Stimulated activated effector memory CD8-positive, alpha-beta T cell treated with anti-CD3 and anti-CD28 coated beads, Interleukin-12 subunit alpha, Interleukin-12 subunit beta, amount 100 ng/mL, for 72 hours (primary cell): ENCODE measurements around the gene HPCAL4.
A peak's percentile ranks its signal among the peaks of the same experiment; 100 is the strongest.

Experiments
- ATAC-seq: fragments of 150-1000 bp; cut with Tn5 transposase; 2 replicates; pipeline ENCODE4 v1.10.0; 2021
- DNase-seq, 2 donors: peaks; one replicate each; pipeline ENCODE4 v3.0.0; 2021 to 2022; ENCODE audit warnings: low spot score in 2 of 2
- H3K27ac Mint-ChIP-seq: one replicate; pipeline ENCODE4 v1.8.0; 2022; ENCODE audit warnings: mild to moderate bottlenecking, mixed read lengths
- H3K36me3 Mint-ChIP-seq: one replicate; pipeline ENCODE4 v1.8.0; 2022; ENCODE audit warnings: mild to moderate bottlenecking, mixed read lengths
- H3K4me1 Mint-ChIP-seq: one replicate; pipeline ENCODE4 v1.8.0; 2022; ENCODE audit warnings: mixed read lengths
- H3K4me3 Mint-ChIP-seq: one replicate; pipeline ENCODE4 v1.8.0; 2022; ENCODE audit warnings: mild to moderate bottlenecking, mixed read lengths
- H3K9me3 Mint-ChIP-seq: one replicate; pipeline ENCODE4 v1.8.0; 2022; ENCODE audit warnings: mixed read lengths

Gene HPCAL4

GRCh38 chr1:39690225-39690624 lies 1.0 kb downstream of the HPCAL4 start:
- DNase-seq (no peak), ATAC-seq (no peak)
- peak overlapping the region; percentile 75 for H3K4me3 Mint-ChIP-seq
- no peaks in the 10 kb centered on the region for H3K9me3 Mint-ChIP-seq
- H3K36me3 Mint-ChIP-seq, result no peaks in the 10 kb centered on the region
- H3K4me1 Mint-ChIP-seq, result peaks cover 20% of the 10 kb centered on the region
- H3K27ac Mint-ChIP-seq, result peak overlapping the region; percentile 53

GRCh38 chr1:39689635-39690034 lies 1.6 kb downstream of the HPCAL4 start:
- Mint-ChIP-seq H3K27ac (no peak overlapping the region), H3K36me3 (no peaks in the 10 kb centered on the region), H3K4me1 (peaks cover 18% of the 10 kb centered on the region), H3K9me3 (no peaks in the 10 kb centered on the region), H3K4me3 (no peak overlapping the region)
- ATAC-seq, result no peak
- no peak for DNase-seq

GRCh38 chr1:39689214-39689613 lies 2.0 kb downstream of the HPCAL4 start:
- H3K27ac Mint-ChIP-seq, result no peak overlapping the region
- ATAC-seq (no peak), DNase-seq (no peak)
- no peaks in the 10 kb centered on the region for H3K9me3 Mint-ChIP-seq
- no peak overlapping the region for H3K4me3 Mint-ChIP-seq
- no peaks in the 10 kb centered on the region for H3K36me3 Mint-ChIP-seq
- H3K4me1 Mint-ChIP-seq, result peaks cover 20% of the 10 kb centered on the region

- no peaks in the 10 kb centered on the region for H3K36me3 Mint-ChIP-seq
- peaks cover 20% of the 10 kb centered on the region for H3K4me1 Mint-ChIP-seq
- DNase-seq (no peak), ATAC-seq (no peak)
- H3K9me3 Mint-ChIP-seq, result no peaks in the 10 kb centered on the region
- H3K4me3 Mint-ChIP-seq, result no peak overlapping the region
- H3K27ac Mint-ChIP-seq, result no peak overlapping the region
Observed at GRCh38 chr1:39688706-39689105, 2.5 kb downstream of the HPCAL4 start.

GRCh38 chr1:39687243-39687642 lies 4.0 kb downstream of the HPCAL4 start:
- DNase-seq, result no peak
- no peaks in the 10 kb centered on the region for H3K36me3 Mint-ChIP-seq
- H3K27ac Mint-ChIP-seq, result no peak overlapping the region
- peaks cover 20% of the 10 kb centered on the region for H3K4me1 Mint-ChIP-seq
- H3K9me3 Mint-ChIP-seq, result no peaks in the 10 kb centered on the region
- H3K4me3 Mint-ChIP-seq, result no peak overlapping the region
- ATAC-seq, result no peak

GRCh38 chr1:39685071-39685470 lies 6.2 kb downstream of the HPCAL4 start:
- H3K4me3 Mint-ChIP-seq, result peak overlapping the region; percentile 52
- peak overlapping the region; percentile 48 for H3K27ac Mint-ChIP-seq
- peaks cover 9% of the 10 kb centered on the region for H3K4me1 Mint-ChIP-seq

GRCh38 chr1:39684313-39684664 lies 6.9 kb downstream of the HPCAL4 start:
- Mint-ChIP-seq H3K4me1 (peaks cover 7% of the 10 kb centered on the region), H3K36me3 (no peaks in the 10 kb centered on the region), H3K4me3 (peak overlapping the region; percentile 52), H3K27ac (peak overlapping the region; percentile 48), H3K9me3 (no peaks in the 10 kb centered on the region)
- DNase-seq (no peak), ATAC-seq (no peak)

More at GRCh38 chr1:39685071-39685470, 6.2 kb downstream of the HPCAL4 start:
- H3K9me3 Mint-ChIP-seq, result no peaks in the 10 kb centered on the region
- ATAC-seq, result no peak
- DNase-seq, result no peak
- no peaks in the 10 kb centered on the region for H3K36me3 Mint-ChIP-seq

- Mint-ChIP-seq H3K4me1 (peaks cover 7% of the 10 kb centered on the region), H3K36me3 (no peaks in the 10 kb centered on the region), H3K4me3 (peak overlapping the region; percentile 52), H3K9me3 (no peaks in the 10 kb centered on the region), H3K27ac (no peak overlapping the region)
- ATAC-seq (no peak), DNase-seq (no peak)
Observed at GRCh38 chr1:39683591-39684312, 7.5 kb downstream of the HPCAL4 start.

GRCh38 chr1:39681999-39682398 lies 9.2 kb downstream of the HPCAL4 start:
- DNase-seq, result no peak
- no peak overlapping the region for H3K4me3 Mint-ChIP-seq
- no peak for ATAC-seq
- H3K4me1 Mint-ChIP-seq, result peaks cover 7% of the 10 kb centered on the region
- H3K9me3 Mint-ChIP-seq, result no peaks in the 10 kb centered on the region
- no peak overlapping the region for H3K27ac Mint-ChIP-seq
- H3K36me3 Mint-ChIP-seq, result no peaks in the 10 kb centered on the region

GRCh38 chr1:39681294-39681693 lies 9.9 kb downstream of the HPCAL4 start:
- Mint-ChIP-seq H3K27ac (no peak overlapping the region), H3K36me3 (no peaks in the 10 kb centered on the region), H3K9me3 (no peaks in the 10 kb centered on the region), H3K4me3 (no peak overlapping the region), H3K4me1 (peaks cover 7% of the 10 kb centered on the region)
- no peak for DNase-seq
- ATAC-seq, result no peak

- H3K4me1 Mint-ChIP-seq, result peaks cover 7% of the 10 kb centered on the region
- H3K27ac Mint-ChIP-seq, result no peak overlapping the region
- ATAC-seq (no peak), DNase-seq (no peak)
- H3K36me3 Mint-ChIP-seq, result no peaks in the 10 kb centered on the region
- H3K9me3 Mint-ChIP-seq, result no peaks in the 10 kb centered on the region
- H3K4me3 Mint-ChIP-seq, result no peak overlapping the region
Observed at GRCh38 chr1:39680751-39681150, 10.5 kb downstream of the HPCAL4 start.

GRCh38 chr1:39679821-39680220 lies 11.4 kb downstream of the HPCAL4 start:
- Mint-ChIP-seq H3K36me3 (no peaks in the 10 kb centered on the region), H3K9me3 (no peaks in the 10 kb centered on the region), H3K27ac (no peak overlapping the region), H3K4me1 (peaks cover 5% of the 10 kb centered on the region), H3K4me3 (no peak overlapping the region)
- ATAC-seq (no peak), DNase-seq (no peak)

- no peak overlapping the region for H3K4me3 Mint-ChIP-seq
- no peaks in the 10 kb centered on the region for H3K9me3 Mint-ChIP-seq
- no peak overlapping the region for H3K27ac Mint-ChIP-seq
- H3K36me3 Mint-ChIP-seq, result no peaks in the 10 kb centered on the region
- no peak for ATAC-seq
- no peaks in the 10 kb centered on the region for H3K4me1 Mint-ChIP-seq
- DNase-seq, result no peak
Observed at GRCh38 chr1:39678889-39679288, 12.3 kb downstream of the HPCAL4 start.

GRCh38 chr1:39677645-39678044 lies 13.6 kb downstream of the HPCAL4 start:
- no peaks in the 10 kb centered on the region for H3K4me1 Mint-ChIP-seq

GRCh38 chr1:39676948-39677548 lies 14.2 kb downstream of the HPCAL4 start:
- DNase-seq (no peak), ATAC-seq (no peak)
- Mint-ChIP-seq H3K9me3 (no peaks in the 10 kb centered on the region), H3K4me3 (no peak overlapping the region), H3K36me3 (no peaks in the 10 kb centered on the region), H3K4me1 (no peaks in the 10 kb centered on the region), H3K27ac (no peak overlapping the region)

More at GRCh38 chr1:39677645-39678044, 13.6 kb downstream of the HPCAL4 start:
- no peaks in the 10 kb centered on the region for H3K36me3 Mint-ChIP-seq
- ATAC-seq (no peak), DNase-seq (no peak)
- H3K9me3 Mint-ChIP-seq, result no peaks in the 10 kb centered on the region
- H3K4me3 Mint-ChIP-seq, result no peak overlapping the region
- no peak overlapping the region for H3K27ac Mint-ChIP-seq

- Mint-ChIP-seq H3K4me3 (no peak overlapping the region), H3K27ac (no peak overlapping the region), H3K36me3 (no peaks in the 10 kb centered on the region), H3K4me1 (no peaks in the 10 kb centered on the region), H3K9me3 (no peaks in the 10 kb centered on the region)
- ATAC-seq (no peak), DNase-seq (no peak)
Observed at GRCh38 chr1:39675220-39675619, 16.0 kb downstream of the HPCAL4 start.
